ENCODE measurements around the gene NFKBIB. TPM values are rescaled to one million over a fixed set of nuclear protein-coding genes. Genes with fewer than 3 reads are reported as not detected.

NFKBIB gene
- total and polyA plus RNA-seq, 2 of the 8 experiments (the other 6 are each of a cell fraction or from before 2014, with no cell fraction given) = 37.3 to 44.1 TPM

DNA sequence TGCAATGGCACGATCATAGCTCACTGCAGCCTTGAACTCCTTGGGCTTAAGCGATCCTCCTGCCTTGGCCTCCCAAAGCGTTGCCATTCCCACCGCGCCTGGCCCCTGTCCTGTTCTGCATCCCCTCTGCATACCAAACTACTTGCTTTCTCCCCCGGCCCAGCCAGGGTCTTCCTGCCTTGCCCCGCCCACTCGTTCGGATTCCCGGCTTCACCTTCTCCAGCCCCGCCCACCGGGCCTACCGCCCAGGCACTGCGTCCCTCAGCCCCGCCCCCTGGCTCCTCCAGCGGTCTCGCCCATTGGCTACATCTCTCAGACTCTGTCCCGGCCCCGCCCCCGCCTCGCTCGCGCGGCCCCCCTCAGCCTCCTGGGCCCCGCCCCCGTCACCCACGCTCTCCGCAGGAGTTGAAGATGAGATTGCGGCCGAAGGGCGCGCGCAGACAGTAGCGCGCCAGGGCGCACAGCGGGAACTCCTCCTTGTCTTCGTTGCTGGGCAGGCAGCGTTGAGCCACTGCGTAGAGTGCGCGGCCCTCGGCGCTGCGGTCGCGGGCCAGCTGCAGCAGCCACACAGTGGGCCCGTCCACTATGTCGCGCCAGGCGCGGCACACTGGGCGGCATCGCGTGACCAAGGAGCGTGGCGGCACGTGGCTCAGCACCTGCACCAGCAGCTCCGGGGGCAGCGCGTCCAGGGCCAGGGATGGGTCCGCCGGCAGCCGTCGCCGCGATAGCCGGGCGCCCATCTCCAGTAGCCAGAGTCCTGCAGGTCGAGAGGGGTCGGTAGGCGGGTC is 50.0 kb downstream of the NFKBIB start (continued):
- TF ChIP-seq, protein P1, sequence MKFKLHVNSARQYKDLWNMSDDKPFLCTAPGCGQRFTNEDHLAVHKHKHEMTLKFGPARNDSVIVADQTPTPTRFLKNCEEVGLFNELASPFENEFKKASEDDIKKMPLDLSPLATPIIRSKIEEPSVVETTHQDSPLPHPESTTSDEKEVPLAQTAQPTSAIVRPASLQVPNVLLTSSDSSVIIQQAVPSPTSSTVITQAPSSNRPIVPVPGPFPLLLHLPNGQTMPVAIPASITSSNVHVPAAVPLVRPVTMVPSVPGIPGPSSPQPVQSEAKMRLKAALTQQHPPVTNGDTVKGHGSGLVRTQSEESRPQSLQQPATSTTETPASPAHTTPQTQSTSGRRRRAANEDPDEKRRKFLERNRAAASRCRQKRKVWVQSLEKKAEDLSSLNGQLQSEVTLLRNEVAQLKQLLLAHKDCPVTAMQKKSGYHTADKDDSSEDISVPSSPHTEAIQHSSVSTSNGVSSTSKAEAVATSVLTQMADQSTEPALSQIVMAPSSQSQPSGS (IDR thresholded peaks at IDR 0.05; ENCODE audit: low read length) = no peak
- TF ChIP-seq TBP (IDR thresholded peaks at IDR 0.05; ENCODE audit: low read depth, low read length) (no peak), TCF12 (IDR thresholded peaks at IDR 0.05; ENCODE audit: low read depth, low read length) (no peak), SRF (IDR thresholded peaks at IDR 0.05; ENCODE audit: low read depth, low read length) (no peak), CEBPB (IDR thresholded peaks at IDR 0.05; ENCODE audit: low read depth, low read length) (no peak), POU5F1 (IDR thresholded peaks at IDR 0.05; ENCODE audit: low read depth, low read length) (no peak), RNF2 (IDR thresholded peaks at IDR 0.05; ENCODE audit: borderline replicate concordance, low read depth, low read length, missing control alignments, poor library complexity, severe bottlenecking) (no peak), SP2 (IDR thresholded peaks at IDR 0.05; ENCODE audit: low read length) (no peak), YY1 (IDR thresholded peaks at IDR 0.05; ENCODE audit: low read depth, low read length) (no peak), CTBP2 (IDR thresholded peaks at IDR 0.05; ENCODE audit: borderline replicate concordance, insufficient read depth, insufficient read length, low read length) (no peak), SUZ12 (IDR thresholded peaks at IDR 0.05; ENCODE audit: low read length) (no peak), NANOG (IDR thresholded peaks at IDR 0.05; ENCODE audit: insufficient read depth, low read depth, low read length, poor library complexity, severe bottlenecking) (no peak), CBX5 (IDR thresholded peaks at IDR 0.05; ENCODE audit: low read depth, low read length) (no peak), POLR2AphosphoS5 (IDR thresholded peaks at IDR 0.05; ENCODE audit: low read depth, low read length) (peak; percentile 64; the same call in 1 of the 2 replicates), EZH2 (IDR thresholded peaks at IDR 0.05; ENCODE audit: low read depth, low read length, severe bottlenecking) (no peak), BCL11A (IDR thresholded peaks at IDR 0.05; ENCODE audit: low read depth in 2 of 2, low read length in 2 of 2) (no peak), FOSL1 (IDR thresholded peaks at IDR 0.05; ENCODE audit: insufficient read depth, low read depth, low read length) (0 out of 2 replicates have a peak, but pooled peaks have one; percentile 11), MAFK (IDR thresholded peaks at IDR 0.05; ENCODE audit: low read depth, low read length) (no peak), CREB1 (IDR thresholded peaks at IDR 0.05) (no peak; the same call in none of the 2 replicates)
- TF ChIP-seq, protein P2, sequence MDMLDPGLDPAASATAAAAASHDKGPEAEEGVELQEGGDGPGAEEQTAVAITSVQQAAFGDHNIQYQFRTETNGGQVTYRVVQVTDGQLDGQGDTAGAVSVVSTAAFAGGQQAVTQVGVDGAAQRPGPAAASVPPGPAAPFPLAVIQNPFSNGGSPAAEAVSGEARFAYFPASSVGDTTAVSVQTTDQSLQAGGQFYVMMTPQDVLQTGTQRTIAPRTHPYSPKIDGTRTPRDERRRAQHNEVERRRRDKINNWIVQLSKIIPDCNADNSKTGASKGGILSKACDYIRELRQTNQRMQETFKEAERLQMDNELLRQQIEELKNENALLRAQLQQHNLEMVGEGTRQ (IDR thresholded peaks at IDR 0.05; ENCODE audit: low read length) = 0 out of 2 replicates have a peak, but pooled peaks have one; percentile 30
- TF ChIP-seq, protein P3, sequence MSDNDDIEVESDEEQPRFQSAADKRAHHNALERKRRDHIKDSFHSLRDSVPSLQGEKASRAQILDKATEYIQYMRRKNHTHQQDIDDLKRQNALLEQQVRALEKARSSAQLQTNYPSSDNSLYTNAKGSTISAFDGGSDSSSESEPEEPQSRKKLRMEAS (IDR thresholded peaks at IDR 0.05) = peak; percentile 96

All from H1 (cell line).